GM18511 (cell line): ENCODE results near the gene CYP3A7.
"Not testable (repeated sequence)": the region's sequence is repeated elsewhere in the genome, so short reads cannot be mapped to it uniquely, and the experiment has no call there.

Experiments
- ATAC-seq: cut with Tn5 transposase; IDR thresholded peaks from one replicate; pipeline ENCODE4 v1.9.1; 2021; ENCODE audit warnings: mild to moderate bottlenecking, moderate library complexity; ENCODE audit not compliant: unreplicated experiment

CYP3A7 gene

DNA sequence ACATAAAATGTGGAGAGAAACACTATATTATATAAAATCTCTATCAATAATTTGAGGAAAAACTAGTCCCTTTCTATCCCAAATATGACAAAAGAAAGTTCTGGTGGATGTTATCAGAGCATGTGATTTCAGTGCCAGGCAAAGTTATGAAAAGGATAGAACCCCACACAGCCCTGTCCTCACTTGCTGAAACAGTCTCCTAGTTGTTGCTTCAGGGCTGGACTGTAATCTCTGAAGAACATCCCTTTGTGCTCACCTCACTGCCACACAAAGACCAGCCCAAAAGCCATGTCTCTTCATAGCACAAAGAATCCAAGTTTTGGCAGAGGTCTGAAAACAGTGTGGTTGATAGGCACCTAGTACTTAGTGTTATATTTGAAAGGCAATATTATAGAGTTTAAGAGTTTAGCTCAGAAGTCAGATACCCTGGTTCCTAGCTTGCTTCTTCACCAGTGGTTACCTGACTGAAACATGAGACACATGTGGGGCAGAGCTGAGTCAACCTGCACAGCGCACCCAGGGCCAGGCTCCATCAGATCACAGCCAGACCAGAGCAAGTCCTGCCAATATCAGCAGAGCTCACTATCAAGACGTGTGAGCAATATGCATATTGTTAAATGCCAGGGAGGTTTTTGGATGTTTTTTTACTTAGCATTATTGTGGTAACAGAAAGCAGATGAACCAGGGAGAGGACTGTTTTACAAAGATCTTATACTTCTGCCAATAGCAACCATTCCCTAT, 25.0 kb downstream of the CYP3A7 start:
- ATAC-seq = no peak

- no peak for ATAC-seq
These were observed 25.7 kb downstream of the CYP3A7 start for GRCh38 chr7:99709260-99709659.

DNA sequence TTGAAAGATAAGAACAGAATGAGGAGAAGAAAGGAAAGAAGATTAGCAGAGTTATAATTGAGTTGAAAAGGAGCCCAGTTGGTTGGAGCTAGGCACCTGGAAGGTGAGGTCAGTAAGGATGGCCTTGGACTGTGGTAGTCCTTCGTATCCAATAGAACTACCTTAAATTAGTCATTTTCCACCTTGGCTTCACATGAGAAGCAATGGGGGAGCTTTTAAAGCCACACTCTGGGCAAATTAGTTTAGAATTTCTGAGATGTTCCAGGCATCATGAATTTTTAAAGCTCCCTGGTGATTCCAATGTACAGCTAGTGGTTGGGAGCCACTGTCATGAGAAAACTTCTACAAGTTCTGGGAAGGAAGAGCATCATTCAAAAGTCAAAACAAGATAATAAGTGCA, 27.9 kb downstream of the CYP3A7 start:
- ATAC-seq = no peak

DNA sequence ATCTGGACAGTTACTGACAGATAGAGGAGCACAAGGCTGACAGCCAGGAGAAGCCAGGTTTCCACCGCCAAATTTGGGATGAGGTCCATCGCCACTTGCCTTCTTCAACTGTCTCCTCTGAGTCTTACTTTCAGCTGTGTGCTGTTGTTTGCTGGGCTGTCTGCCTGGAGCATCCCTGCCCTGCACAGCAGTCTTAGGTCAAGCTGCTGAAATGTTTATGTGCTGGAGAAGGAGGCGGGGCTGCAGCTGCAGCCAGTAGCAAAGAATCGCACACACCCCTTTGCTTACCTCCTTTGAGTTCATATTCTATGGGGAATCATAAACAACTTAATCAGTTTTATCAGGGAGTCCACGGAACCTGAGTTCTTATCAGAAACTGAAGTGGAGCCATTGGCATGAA, 35.0 kb downstream of the CYP3A7 start:
- no peak for ATAC-seq

DNA sequence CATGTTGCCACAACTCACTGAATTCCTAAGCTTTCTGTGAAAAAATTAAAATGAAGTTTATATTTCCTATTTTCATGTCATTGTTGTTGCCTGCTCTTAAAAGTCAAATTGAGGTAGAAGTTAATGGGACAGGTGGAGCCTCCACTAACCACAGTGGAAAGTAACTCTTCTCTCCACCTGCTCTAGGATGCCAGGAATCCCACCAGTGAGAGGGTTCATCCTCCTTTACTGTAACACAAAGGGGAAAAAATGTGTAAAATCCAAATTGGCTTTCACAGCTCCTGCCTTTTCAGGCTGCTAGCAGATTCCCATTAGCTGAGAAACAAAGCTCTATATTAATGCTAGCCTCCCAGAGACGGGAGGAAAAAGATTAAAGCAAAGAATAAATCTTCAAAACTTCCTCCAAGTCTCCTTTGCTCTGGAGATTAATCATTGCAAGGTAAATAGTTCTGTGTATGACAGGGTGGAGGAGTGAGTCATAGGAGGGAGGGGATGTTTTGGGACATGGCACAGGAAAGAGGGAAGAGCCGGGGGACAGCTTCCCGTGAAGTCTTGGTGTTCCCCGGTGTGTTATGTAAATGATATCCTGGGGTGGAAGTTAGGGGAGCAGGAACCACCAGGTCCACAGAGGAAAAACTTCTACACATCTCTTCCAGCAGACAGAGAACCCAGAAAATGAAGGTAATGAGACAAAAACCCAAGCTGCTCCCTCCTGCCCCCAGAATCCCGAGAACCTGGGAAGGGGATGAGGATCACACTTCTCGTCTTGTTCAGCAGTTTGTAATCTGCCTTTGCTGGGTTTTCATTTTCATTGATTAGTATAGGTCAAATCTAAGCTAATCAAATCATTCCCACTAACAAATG, 35.9 kb downstream of the CYP3A7 start:
- ATAC-seq = not testable (repeated sequence)

DNA sequence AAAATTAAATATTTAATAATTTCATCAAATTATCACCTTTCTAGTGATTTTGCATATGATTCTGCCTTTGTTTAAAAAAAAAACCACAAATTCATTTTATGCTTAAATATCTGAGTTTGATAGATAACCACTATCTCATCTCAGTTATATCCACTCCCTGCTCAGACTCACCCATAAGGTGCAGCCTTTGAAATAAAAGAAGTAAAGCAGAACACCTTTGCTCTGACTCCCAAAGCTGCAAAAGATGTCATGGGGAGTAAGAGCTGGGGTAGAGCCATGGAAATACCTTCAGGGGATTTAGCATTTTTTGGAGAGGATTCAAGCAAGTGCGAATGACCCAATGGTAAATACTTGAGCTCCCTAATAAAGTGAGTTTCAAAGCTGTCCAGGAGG, 40.1 kb downstream of the CYP3A7 start:
- ATAC-seq = no peak

- no peak for ATAC-seq
These were observed 40.6 kb downstream of the CYP3A7 start for GRCh38 chr7:99694201-99694911.

DNA sequence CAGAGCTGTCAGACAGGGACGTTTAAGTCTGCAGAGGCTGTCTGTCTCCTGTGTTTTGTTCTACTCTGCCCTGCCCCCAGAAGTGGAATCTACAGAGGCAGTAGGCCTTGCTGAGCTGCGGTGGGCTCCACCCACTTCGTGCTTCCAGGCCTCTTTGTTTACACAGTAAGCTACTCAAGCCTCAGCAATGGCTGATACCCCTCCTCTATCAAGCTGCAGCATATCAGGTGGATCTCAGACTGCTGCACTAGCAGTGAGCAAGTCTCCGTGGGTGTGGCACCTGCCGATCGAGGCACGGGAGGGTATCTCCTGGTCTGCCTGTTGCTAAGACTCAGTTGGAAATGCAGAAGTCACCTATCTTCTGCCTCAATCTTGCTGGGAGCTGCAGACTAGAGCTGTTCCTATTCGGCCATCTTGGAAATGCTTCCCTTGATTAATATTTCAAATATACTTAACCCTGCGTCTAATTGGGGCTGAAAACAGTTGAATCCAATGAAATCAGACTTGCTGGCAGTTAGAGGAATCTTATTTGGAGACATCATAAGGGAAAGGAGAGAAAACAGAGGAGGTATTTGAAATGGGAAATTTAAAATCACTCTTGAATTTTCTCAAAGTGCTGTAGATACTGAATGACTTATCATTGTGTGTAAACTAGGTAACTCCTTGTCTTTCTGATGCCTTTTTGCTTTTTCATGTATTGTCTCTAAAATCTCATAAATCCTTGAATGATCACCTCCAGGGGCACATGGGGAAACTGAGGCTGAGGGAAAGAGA, 41.4 kb downstream of the CYP3A7 start:
- ATAC-seq = no peak

GRCh38 chr7:99693100-99693426, 41.9 kb downstream of the CYP3A7 start:
- no peak for ATAC-seq

DNA sequence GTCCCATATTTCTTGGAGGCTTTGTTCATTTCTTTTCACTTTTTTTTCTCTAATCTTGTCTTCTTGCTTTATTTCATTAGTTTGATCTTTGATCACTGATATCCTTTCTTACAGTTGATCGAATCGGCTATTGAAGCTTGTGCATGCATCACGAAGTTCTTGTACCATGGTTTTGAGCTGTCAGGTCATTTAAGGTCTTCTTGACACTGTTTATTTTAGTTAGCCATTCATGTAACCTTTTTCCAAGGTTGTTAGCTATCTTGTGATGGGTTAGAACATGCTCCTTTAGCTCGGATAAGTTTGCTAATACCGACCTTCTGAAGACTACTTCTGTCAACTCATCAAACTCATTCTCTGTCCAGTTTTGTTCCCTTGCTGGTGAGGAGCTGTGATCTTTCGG, 42.4 kb downstream of the CYP3A7 start:
- ATAC-seq = not testable (repeated sequence)

DNA sequence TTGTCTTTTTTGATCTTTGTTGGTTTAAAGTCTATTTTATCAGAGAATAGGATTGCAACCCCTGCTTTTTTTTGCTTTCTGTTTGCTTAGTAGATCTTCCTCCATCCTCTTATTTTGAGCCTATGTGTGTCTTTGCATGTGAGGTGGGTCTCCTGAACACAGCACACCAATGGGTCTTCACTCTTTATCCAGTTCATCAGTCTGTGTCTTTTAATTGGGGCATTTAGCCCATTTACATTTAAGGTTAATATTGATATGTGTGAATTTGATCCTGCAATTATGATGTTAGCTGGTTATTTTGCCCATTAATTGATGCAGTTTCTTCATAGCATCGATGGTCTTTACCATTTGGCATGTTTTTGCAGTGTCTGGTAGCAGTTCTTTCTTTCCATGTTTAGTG, 43.3 kb downstream of the CYP3A7 start:
- ATAC-seq = not testable (repeated sequence)

GRCh38 chr7:99690918-99691317, 44.1 kb downstream of the CYP3A7 start:
- not testable (repeated sequence) for ATAC-seq

GRCh38 chr7:99685871-99686608, 49.0 kb downstream of the CYP3A7 start:
- ATAC-seq = not testable (repeated sequence)

GRCh38 chr7:99685129-99685758, 49.8 kb downstream of the CYP3A7 start:
- ATAC-seq = no peak

DNA sequence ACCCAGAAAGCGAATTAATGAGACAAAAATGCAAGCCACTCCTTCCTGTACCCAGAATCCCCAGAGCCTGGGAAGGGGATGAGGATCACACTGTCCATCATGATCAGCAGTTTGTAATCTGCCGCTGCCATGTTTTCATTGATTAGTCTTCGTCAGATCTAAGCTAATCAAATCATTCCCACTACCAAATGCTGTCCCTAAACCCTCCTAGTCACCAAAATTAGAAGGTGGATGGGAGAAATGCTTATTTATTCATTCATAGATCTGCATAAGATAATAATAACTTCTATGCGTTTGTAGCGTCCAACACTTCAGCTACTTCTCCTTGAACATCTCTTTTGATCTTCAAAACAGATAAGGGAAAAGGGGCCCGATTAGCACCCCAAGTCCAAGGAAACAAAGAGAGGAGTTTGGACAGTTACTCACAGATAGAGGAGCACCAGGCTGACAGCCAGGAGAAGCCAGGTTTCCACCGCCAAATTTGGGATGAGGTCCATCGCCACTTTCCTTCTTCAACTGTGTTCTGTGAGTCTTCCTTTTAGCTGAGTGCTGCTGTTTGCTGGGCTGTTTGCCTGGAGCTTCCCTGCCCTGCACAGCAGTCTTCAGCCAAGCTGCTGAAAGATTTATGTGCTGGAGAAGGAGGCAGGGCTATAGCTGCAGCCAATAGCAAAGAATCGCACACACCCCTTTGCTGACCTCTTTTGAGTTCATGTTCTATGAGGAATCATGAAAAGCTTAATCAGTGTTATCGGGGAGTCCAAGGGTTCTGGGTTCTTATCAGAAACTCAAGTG, 55.4 kb downstream of the CYP3A7 start, which contains the start of gene CYP3A5:
TSS of gene CYP3A5 (minus strand) at position 597 of the 792 bp plus-strand sequence. CDS start at position 497, 100 bp downstream.
- ATAC-seq = no peak

GRCh38 chr7:99679032-99679399, 56.0 kb downstream of the CYP3A7 start:
- no peak for ATAC-seq

DNA sequence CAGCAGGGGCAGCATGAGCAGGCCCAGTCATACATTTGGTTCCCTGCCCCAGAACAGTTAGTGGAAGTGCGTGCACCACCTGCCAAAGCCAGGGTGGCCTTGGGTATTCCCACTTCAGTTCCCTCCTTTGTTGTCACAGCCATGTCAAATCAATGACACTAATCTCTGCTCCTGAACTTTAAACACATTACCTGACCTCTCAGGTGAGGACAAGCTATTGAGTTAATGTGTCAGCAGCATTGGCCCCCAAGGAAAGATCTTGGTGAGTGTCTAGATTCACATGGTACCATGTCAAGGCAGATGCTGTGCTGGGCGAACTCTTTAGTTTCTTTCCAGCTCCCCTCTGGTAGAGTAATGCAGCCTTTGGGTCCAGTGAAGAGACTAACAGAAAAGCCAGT, 57.3 kb downstream of the CYP3A7 start:
- ATAC-seq = no peak

DNA sequence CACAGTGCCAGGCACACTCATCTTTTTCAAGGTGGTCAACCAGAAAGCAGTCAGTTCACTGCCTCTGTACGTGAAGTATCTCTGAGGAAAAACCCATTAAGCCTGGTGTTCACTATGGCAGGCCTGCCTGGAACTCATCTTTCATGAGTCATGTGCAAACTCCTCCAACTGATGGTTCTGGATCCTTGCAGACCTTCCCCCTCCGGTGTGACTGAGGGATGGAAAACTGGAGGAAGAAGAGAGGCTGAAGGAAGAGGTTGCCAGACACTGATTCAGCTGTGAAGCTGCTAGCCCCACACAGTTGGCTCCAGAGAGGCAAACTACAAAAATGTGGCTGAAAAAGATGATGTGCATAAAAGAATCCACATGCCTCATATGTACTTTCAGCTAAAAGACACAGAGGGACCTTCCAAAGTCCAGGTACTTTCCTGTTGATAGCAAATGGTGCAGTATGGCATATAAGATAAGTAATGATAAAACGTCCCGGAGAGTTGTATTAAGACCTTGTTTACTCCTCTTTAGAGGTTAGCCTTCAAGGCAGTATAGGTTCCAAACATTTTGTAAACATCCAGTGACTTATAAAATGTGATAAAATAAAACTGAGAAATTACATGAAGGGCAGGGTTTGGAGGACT, 57.9 kb downstream of the CYP3A7 start:
- no peak for ATAC-seq
